Measurements from ENCODE around the gene SLC13A3. TPM values are rescaled to one million over a fixed set of nuclear protein-coding genes. Genes with fewer than 3 reads are reported as not detected.

Gene SLC13A3
- total RNA-seq, 1 donor from 2014 or later = 7.4 TPM

- Histone ChIP-seq H4K20me1 (ENCODE audit: low read depth) (no peaks in the 10 kb centered on the region), H3K4me2 (peak overlapping the region; percentile 75), H3K27me3 (no peaks in the 10 kb centered on the region), H2AFZ (replicated peaks) (peak overlapping the region; percentile 98), H3K4me3 (no peak overlapping the region), H3F3A (ENCODE audit: low read depth) (peaks cover 25% of the 10 kb centered on the region), H3K36me3 (no peaks in the 10 kb centered on the region), H3K9ac (no peak overlapping the region), H3K27ac (no peak overlapping the region), H3K9me3 (ENCODE audit: low read depth) (no peaks in the 10 kb centered on the region), H3K79me2 (ENCODE audit: low read depth) (no peaks in the 10 kb centered on the region), H3K4me1 (peaks cover 26% of the 10 kb centered on the region)
- Mint-ChIP-seq H3K9me3 (no peaks in the 10 kb centered on the region), H3K36me3 (no peaks in the 10 kb centered on the region), H3K4me3 (no peak overlapping the region), H3K4me1 (peaks cover 29% of the 10 kb centered on the region), H3K27me3 (ENCODE audit: insufficient read depth, low read depth) (peaks cover 8% of the 10 kb centered on the region), H3K27ac (no peak overlapping the region)
- peak; percentile 40 for TF ChIP-seq CTCF (IDR thresholded peaks at IDR 0.05)
- no peak for TF ChIP-seq EZH2 (IDR thresholded peaks at IDR 0.05)
- TF ChIP-seq EZH2phosphoT487 (IDR thresholded peaks at IDR 0.05) = no peak
- peak; percentile 41 for DNase-seq (ENCODE audit: low spot score)
Observed at GRCh38 chr20:46563170-46563859, 87.9 kb downstream of the SLC13A3 start.

GRCh38 chr20:46562373-46563169 is 88.7 kb downstream of the SLC13A3 start:
- H3K9me3 Mint-ChIP-seq = no peaks in the 10 kb centered on the region
- Histone ChIP-seq H2AFZ (replicated peaks) (peak overlapping the region; percentile 98), H3K4me2 (peak overlapping the region; percentile 75), H3K27me3 (no peaks in the 10 kb centered on the region), H3F3A (ENCODE audit: low read depth) (peaks cover 29% of the 10 kb centered on the region), H3K4me1 (peaks cover 28% of the 10 kb centered on the region), H3K4me3 (peak overlapping the region; percentile 31), H3K9me3 (ENCODE audit: low read depth) (no peaks in the 10 kb centered on the region), H3K36me3 (no peaks in the 10 kb centered on the region), H3K9ac (no peak overlapping the region), H4K20me1 (ENCODE audit: low read depth) (no peaks in the 10 kb centered on the region), H3K27ac (peak overlapping the region; percentile 51), H3K79me2 (ENCODE audit: low read depth) (no peaks in the 10 kb centered on the region)
- TF ChIP-seq EZH2 (IDR thresholded peaks at IDR 0.05) = no peak
- no peak for TF ChIP-seq EZH2phosphoT487 (IDR thresholded peaks at IDR 0.05)
- TF ChIP-seq CTCF (IDR thresholded peaks at IDR 0.05) = peak; percentile 96
- peaks cover 33% of the 10 kb centered on the region for H3K4me1 Mint-ChIP-seq
- no peak overlapping the region for H3K27ac Mint-ChIP-seq
- DNase-seq (ENCODE audit: low spot score) = peak; percentile 77
- peaks cover 8% of the 10 kb centered on the region for H3K27me3 Mint-ChIP-seq (ENCODE audit: insufficient read depth, low read depth)
- H3K36me3 Mint-ChIP-seq = no peaks in the 10 kb centered on the region
- no peak overlapping the region for H3K4me3 Mint-ChIP-seq

DNA sequence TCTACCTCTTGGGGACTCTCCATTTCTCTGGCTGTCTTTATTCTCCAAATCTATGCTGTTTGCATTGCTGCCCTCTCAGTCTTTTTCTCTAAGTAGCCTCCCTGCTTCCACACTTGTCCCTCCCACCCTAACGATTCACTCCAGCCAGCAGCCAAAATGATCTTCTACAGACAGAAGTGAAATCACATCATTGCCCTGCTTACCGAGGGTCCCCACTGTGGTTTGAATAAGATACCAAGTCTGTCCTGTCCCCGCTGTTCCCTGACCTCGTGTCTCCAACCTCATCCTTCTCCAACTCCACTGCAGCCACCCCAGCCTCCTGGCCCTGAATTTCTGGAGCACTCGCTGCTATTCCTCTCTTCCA is 89.3 kb downstream of the SLC13A3 start:
- no peaks in the 10 kb centered on the region for H3K36me3 Mint-ChIP-seq
- Histone ChIP-seq H3K4me1 (peaks cover 28% of the 10 kb centered on the region), H3K9ac (no peak overlapping the region), H3K27ac (no peak overlapping the region), H4K20me1 (ENCODE audit: low read depth) (no peaks in the 10 kb centered on the region), H3K79me2 (ENCODE audit: low read depth) (no peaks in the 10 kb centered on the region), H3K4me3 (peak overlapping the region; percentile 31), H3K9me3 (ENCODE audit: low read depth) (no peaks in the 10 kb centered on the region), H3K27me3 (no peaks in the 10 kb centered on the region), H3F3A (ENCODE audit: low read depth) (peaks cover 29% of the 10 kb centered on the region), H3K4me2 (peak overlapping the region; percentile 75), H2AFZ (replicated peaks) (peak overlapping the region; percentile 98), H3K36me3 (no peaks in the 10 kb centered on the region)
- peaks cover 33% of the 10 kb centered on the region for H3K4me1 Mint-ChIP-seq
- H3K27ac Mint-ChIP-seq = no peak overlapping the region
- no peaks in the 10 kb centered on the region for H3K9me3 Mint-ChIP-seq
- peaks cover 8% of the 10 kb centered on the region for H3K27me3 Mint-ChIP-seq (ENCODE audit: insufficient read depth, low read depth)
- H3K4me3 Mint-ChIP-seq = no peak overlapping the region
- TF ChIP-seq EZH2 (IDR thresholded peaks at IDR 0.05) (no peak), CTCF (IDR thresholded peaks at IDR 0.05) (no peak), EZH2phosphoT487 (IDR thresholded peaks at IDR 0.05) (no peak)
- DNase-seq (ENCODE audit: low spot score) = no peak

Measured in neural progenitor cell (in vitro differentiated cells).